ENCODE measurements around the gene TLE4.

Gene TLE4

DNA sequence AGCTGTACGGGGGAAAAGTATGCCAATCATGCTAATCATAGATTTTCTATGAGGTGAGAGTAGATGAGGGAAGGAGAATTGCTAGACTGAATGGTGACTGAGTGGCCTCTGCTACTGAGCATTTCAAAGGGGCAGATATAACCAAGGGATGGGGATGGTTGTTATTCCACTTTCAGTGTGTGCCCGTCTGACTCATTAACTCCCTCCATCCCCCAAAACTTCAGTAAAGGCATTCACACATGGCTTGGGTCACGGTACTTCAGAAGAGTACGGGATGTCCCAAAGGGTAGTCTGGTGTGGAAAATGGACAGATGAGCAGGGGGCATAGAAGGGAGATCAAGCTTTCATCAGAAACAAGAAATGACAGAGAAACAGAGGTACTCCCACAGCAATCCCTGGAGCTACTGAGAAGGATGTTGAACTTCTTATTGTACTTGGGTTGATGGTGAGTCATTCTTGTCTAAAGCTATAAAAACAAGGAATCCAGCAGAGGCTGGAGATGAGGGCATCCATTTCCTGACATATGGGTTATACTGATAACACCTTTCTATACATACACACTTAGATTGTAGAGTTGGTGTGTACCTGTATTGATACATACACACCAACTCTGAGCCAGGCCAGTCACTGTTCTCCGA, 8.9 kb upstream of the TLE4 start:
- Histone ChIP-seq H3K36me3 (ENCODE audit: control insufficient read depth in 1 of 2, insufficient read depth in 2 of 2, low read depth in 1 of 2, low read length in 2 of 2) (no peaks in the 10 kb centered on the region), H4K91ac (ENCODE audit: low read length) (no peak overlapping the region), H2BK12ac (ENCODE audit: low read length in 2 of 2) (no peak overlapping the region), H3K9ac (ENCODE audit: low read length) (no peak overlapping the region), H3K23ac (ENCODE audit: low read length in 2 of 2) (no peak overlapping the region), H3K4me2 (ENCODE audit: low read length, poor library complexity, severe bottlenecking) (no peak overlapping the region), H3K18ac (ENCODE audit: low read depth in 1 of 2, low read length in 2 of 2) (no peak overlapping the region), H3K79me1 (replicated peaks; ENCODE audit: low read length, poor library complexity, severe bottlenecking) (no peaks in the 10 kb centered on the region), H2AK5ac (ENCODE audit: low read length, severe bottlenecking) (no peak overlapping the region), H3K9me3 (ENCODE audit: control insufficient read depth, low read length) (no peaks in the 10 kb centered on the region), H2AFZ (ENCODE audit: low read depth, low read length) (no peak overlapping the region), H3K4me3 (ENCODE audit: insufficient read depth in 1 of 2, low read depth in 1 of 2, low read length in 2 of 2) (no peak overlapping the region), H2BK15ac (ENCODE audit: low read depth, poor library complexity, severe bottlenecking) (no peak overlapping the region), H3K27me3 (ENCODE audit: control insufficient read depth in 1 of 2, insufficient read depth in 1 of 2, low read length in 2 of 2) (peaks cover 0 to 26% of the 10 kb centered on the region in 2 experiments), H3K4ac (ENCODE audit: low read depth in 1 of 2, low read length in 2 of 2) (no peak overlapping the region), H3K4me1 (ENCODE audit: control insufficient read depth, insufficient read depth, low read depth, low read length) (no peaks in the 10 kb centered on the region), H4K8ac (ENCODE audit: low read length) (no peak overlapping the region), H3K27ac (ENCODE audit: low read length, poor library complexity, severe bottlenecking) (no peak overlapping the region), H3K14ac (ENCODE audit: low read length in 2 of 2) (no peak overlapping the region), H2BK120ac (ENCODE audit: low read depth, low read length) (no peak overlapping the region), H2BK5ac (ENCODE audit: low read depth, low read length, poor library complexity, severe bottlenecking) (no peak overlapping the region)
- DNase-seq: no peak
- WGBS: 95% methylated on average over 3 of the region's 5 CpGs

DNA sequence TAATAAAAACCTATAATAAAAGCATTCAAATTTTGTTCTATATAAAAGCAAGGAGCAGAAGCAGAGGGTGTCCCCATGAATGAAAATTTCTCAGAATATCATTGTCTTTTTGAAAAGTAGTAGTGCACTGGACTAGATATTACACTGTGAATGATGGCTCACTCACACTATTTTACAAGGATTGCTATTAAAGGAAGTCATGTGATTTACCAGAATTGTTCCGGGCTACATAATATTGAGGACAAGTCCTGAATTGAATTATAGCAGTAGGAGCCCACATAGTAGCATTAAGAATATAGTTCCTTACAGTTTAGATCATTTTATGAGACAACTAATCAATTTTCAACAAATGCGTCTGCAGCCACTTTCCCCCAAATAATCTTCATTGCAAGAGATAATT, 7.7 kb upstream of the TLE4 start:
- no peak for DNase-seq
- Histone ChIP-seq H2BK15ac (ENCODE audit: low read depth, poor library complexity, severe bottlenecking) (no peak overlapping the region), H2AFZ (ENCODE audit: low read depth, low read length) (no peak overlapping the region), H3K9ac (ENCODE audit: low read length) (no peak overlapping the region), H3K14ac (ENCODE audit: low read length in 2 of 2) (no peak overlapping the region), H3K18ac (ENCODE audit: low read depth in 1 of 2, low read length in 2 of 2) (no peak overlapping the region), H3K27me3 (ENCODE audit: control insufficient read depth in 1 of 2, insufficient read depth in 1 of 2, low read length in 2 of 2) (peaks cover 0 to 26% of the 10 kb centered on the region in 2 experiments), H3K36me3 (ENCODE audit: control insufficient read depth in 1 of 2, insufficient read depth in 2 of 2, low read depth in 1 of 2, low read length in 2 of 2) (no peaks in the 10 kb centered on the region), H3K23ac (ENCODE audit: low read length in 2 of 2) (no peak overlapping the region), H3K4me1 (ENCODE audit: control insufficient read depth, insufficient read depth, low read depth, low read length) (no peaks in the 10 kb centered on the region), H3K9me3 (ENCODE audit: control insufficient read depth, low read length) (no peaks in the 10 kb centered on the region), H3K4ac (ENCODE audit: low read depth in 1 of 2, low read length in 2 of 2) (no peak overlapping the region), H2BK12ac (ENCODE audit: low read length in 2 of 2) (no peak overlapping the region), H3K4me2 (ENCODE audit: low read length, poor library complexity, severe bottlenecking) (no peak overlapping the region), H2BK120ac (ENCODE audit: low read depth, low read length) (no peak overlapping the region), H2BK5ac (ENCODE audit: low read depth, low read length, poor library complexity, severe bottlenecking) (no peak overlapping the region), H4K8ac (ENCODE audit: low read length) (no peak overlapping the region), H2AK5ac (ENCODE audit: low read length, severe bottlenecking) (no peak overlapping the region), H3K27ac (ENCODE audit: low read length, poor library complexity, severe bottlenecking) (no peak overlapping the region), H4K91ac (ENCODE audit: low read length) (no peak overlapping the region), H3K4me3 (ENCODE audit: insufficient read depth in 1 of 2, low read depth in 1 of 2, low read length in 2 of 2) (no peak overlapping the region), H3K79me1 (replicated peaks; ENCODE audit: low read length, poor library complexity, severe bottlenecking) (no peaks in the 10 kb centered on the region)
- WGBS: no CpG with 5 or more reads among the region's 2 CpGs

DNA sequence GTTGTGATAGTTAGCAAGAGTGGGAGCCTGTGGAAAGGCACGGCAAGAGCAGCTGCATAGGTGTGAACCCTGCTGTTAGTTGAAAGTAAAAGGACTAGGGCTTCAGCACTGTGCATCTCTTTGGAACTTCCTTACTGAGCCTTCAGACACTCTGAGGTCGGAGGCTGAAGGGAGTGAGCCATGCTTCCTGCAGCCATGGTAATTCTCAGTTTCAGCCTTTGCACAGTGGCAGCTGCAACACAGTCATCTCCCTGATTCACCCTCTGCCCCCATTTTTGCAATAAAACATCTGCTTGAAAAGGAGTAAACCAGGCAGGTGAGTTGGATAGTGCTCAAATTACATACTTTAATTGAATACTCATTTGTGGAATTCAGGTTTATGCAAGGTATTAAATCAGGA, 6.5 kb upstream of the TLE4 start:
- no peak overlapping the region for H3K18ac ChIP-seq (ENCODE audit: low read depth in 1 of 2, low read length in 2 of 2)
- H2AK5ac ChIP-seq (ENCODE audit: low read length, severe bottlenecking): no peak overlapping the region
- no peak overlapping the region for H3K9ac ChIP-seq (ENCODE audit: low read length)
- no peak overlapping the region for H2BK15ac ChIP-seq (ENCODE audit: low read depth, poor library complexity, severe bottlenecking)
- H4K8ac ChIP-seq (ENCODE audit: low read length): no peak overlapping the region
- H3K23ac ChIP-seq (ENCODE audit: low read length in 2 of 2): no peak overlapping the region
- DNase-seq: no peak
- WGBS: 42% methylated on average over 2 of the region's 2 CpGs
- H3K27ac ChIP-seq (ENCODE audit: low read length, poor library complexity, severe bottlenecking): no peak overlapping the region
- H4K91ac ChIP-seq (ENCODE audit: low read length): no peak overlapping the region
- no peak overlapping the region for H3K4ac ChIP-seq (ENCODE audit: low read depth in 1 of 2, low read length in 2 of 2)
- no peak overlapping the region for H2AFZ ChIP-seq (ENCODE audit: low read depth, low read length)
- H3K14ac ChIP-seq (ENCODE audit: low read length in 2 of 2): no peak overlapping the region
- no peaks in the 10 kb centered on the region for H3K9me3 ChIP-seq (ENCODE audit: control insufficient read depth, low read length)
- H2BK5ac ChIP-seq (ENCODE audit: low read depth, low read length, poor library complexity, severe bottlenecking): no peak overlapping the region
- H3K4me3 ChIP-seq (ENCODE audit: insufficient read depth in 1 of 2, low read depth in 1 of 2, low read length in 2 of 2): no peak overlapping the region
- no peaks in the 10 kb centered on the region for H3K36me3 ChIP-seq (ENCODE audit: control insufficient read depth in 1 of 2, insufficient read depth in 2 of 2, low read depth in 1 of 2, low read length in 2 of 2)
- H2BK120ac ChIP-seq (ENCODE audit: low read depth, low read length): no peak overlapping the region
- no peak overlapping the region for H3K4me2 ChIP-seq (ENCODE audit: low read length, poor library complexity, severe bottlenecking)
- no peak overlapping the region for H2BK12ac ChIP-seq (ENCODE audit: low read length in 2 of 2)
- peaks cover 0 to 32% of the 10 kb centered on the region in 2 experiments for H3K27me3 ChIP-seq (ENCODE audit: control insufficient read depth in 1 of 2, insufficient read depth in 1 of 2, low read length in 2 of 2)
- H3K79me1 ChIP-seq (replicated peaks; ENCODE audit: low read length, poor library complexity, severe bottlenecking): no peaks in the 10 kb centered on the region
- peaks cover 1% of the 10 kb centered on the region for H3K4me1 ChIP-seq (ENCODE audit: control insufficient read depth, insufficient read depth, low read depth, low read length)

DNA sequence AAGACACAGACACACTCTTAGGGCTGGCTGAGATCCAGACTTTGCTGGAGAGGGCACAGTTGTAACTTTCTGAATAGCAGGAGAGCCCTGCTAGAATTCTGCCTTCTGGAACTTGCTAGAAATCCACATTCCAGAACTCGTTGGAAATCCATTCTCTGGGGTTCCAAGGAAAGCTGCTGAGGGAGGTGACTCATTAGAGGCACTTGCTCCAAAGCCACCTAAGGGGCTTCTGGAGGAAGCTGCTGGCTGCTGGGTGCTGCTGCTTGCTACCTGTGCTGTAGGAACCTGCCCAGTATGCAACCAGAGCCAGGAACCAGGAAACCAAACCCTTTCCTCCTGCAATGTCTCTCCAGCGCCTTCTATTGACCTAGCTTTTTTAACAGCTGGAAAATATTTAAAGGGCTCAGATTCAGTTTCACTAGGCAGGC, 4.1 kb upstream of the TLE4 start:
- H3K27ac ChIP-seq (ENCODE audit: low read length, poor library complexity, severe bottlenecking): no peak overlapping the region
- H3K79me1 ChIP-seq (replicated peaks; ENCODE audit: low read length, poor library complexity, severe bottlenecking): no peaks in the 10 kb centered on the region
- no peak overlapping the region for H3K9ac ChIP-seq (ENCODE audit: low read length)
- no peak for DNase-seq
- no peak overlapping the region for H3K18ac ChIP-seq (ENCODE audit: low read depth in 1 of 2, low read length in 2 of 2)
- H4K91ac ChIP-seq (ENCODE audit: low read length): no peak overlapping the region
- no peak overlapping the region for H2BK5ac ChIP-seq (ENCODE audit: low read depth, low read length, poor library complexity, severe bottlenecking)
- no peak overlapping the region for H4K8ac ChIP-seq (ENCODE audit: low read length)
- H2BK120ac ChIP-seq (ENCODE audit: low read depth, low read length): no peak overlapping the region
- no peak overlapping the region for H2AK5ac ChIP-seq (ENCODE audit: low read length, severe bottlenecking)
- no peak overlapping the region for H3K14ac ChIP-seq (ENCODE audit: low read length in 2 of 2)
- 27% methylated on average over 1 of the region's 2 CpGs for WGBS
- no peak overlapping the region for H3K23ac ChIP-seq (ENCODE audit: low read length in 2 of 2)
- no peaks in the 10 kb centered on the region for H3K9me3 ChIP-seq (ENCODE audit: control insufficient read depth, low read length)
- no peak overlapping the region for H2BK15ac ChIP-seq (ENCODE audit: low read depth, poor library complexity, severe bottlenecking)
- no peak overlapping the region for H2BK12ac ChIP-seq (ENCODE audit: low read length in 2 of 2)
- H3K27me3 ChIP-seq (ENCODE audit: control insufficient read depth in 1 of 2, insufficient read depth in 1 of 2, low read length in 2 of 2): peaks cover 0 to 32% of the 10 kb centered on the region in 2 experiments
- H3K4ac ChIP-seq (ENCODE audit: low read depth in 1 of 2, low read length in 2 of 2): no peak overlapping the region
- no peaks in the 10 kb centered on the region for H3K36me3 ChIP-seq (ENCODE audit: control insufficient read depth in 1 of 2, insufficient read depth in 2 of 2, low read depth in 1 of 2, low read length in 2 of 2)
- peaks cover 3% of the 10 kb centered on the region for H3K4me1 ChIP-seq (ENCODE audit: control insufficient read depth, insufficient read depth, low read depth, low read length)
- H2AFZ ChIP-seq (ENCODE audit: low read depth, low read length): no peak overlapping the region
- H3K4me3 ChIP-seq (ENCODE audit: insufficient read depth in 1 of 2, low read depth in 1 of 2, low read length in 2 of 2): no peak overlapping the region
- no peak overlapping the region for H3K4me2 ChIP-seq (ENCODE audit: low read length, poor library complexity, severe bottlenecking)
